HT1080 (cell line): ENCODE measurements around the gene ARMH3. TPM values are rescaled to one million over a fixed set of nuclear protein-coding genes. Genes with fewer than 3 reads are reported as not detected.
A peak's percentile ranks its signal among the peaks of the same experiment; 100 is the strongest.

Source experiments
- DNase-seq: peaks from one replicate; pipeline ENCODE4 v3.0.0-alpha.2; 2015; ENCODE audit warnings: low read depth
- total RNA-seq: library from RNA; depleted of rRNA; stranded (reverse); fragments of >200 nt; shearing (Covaris generic); gene quantifications from 2 replicates; pipeline ENCODE4 v1.2.3, GENCODE V29; 2014

Gene ARMH3
- total RNA-seq, 1 experiment from 2014 or later: 6.6 TPM

DNA sequence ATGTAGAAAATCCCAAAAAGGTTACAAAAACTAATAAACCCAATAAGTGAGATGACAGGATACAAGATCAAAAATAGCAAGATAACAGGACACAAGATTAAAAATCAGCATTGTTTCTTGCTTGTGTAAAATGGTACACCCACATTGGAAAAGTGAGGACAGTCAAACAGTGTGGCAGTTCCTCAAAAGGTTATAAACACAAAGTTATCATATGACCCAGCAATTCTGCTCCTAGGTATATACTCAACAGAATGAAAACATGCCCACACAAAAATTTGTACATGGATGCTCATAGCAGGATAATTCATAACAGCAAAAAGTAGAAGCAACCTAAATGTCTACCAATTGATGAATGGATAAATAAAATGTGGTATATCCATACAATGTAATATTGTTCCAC, 105.8 kb downstream of the ARMH3 start:
- DNase-seq: no peak

DNA sequence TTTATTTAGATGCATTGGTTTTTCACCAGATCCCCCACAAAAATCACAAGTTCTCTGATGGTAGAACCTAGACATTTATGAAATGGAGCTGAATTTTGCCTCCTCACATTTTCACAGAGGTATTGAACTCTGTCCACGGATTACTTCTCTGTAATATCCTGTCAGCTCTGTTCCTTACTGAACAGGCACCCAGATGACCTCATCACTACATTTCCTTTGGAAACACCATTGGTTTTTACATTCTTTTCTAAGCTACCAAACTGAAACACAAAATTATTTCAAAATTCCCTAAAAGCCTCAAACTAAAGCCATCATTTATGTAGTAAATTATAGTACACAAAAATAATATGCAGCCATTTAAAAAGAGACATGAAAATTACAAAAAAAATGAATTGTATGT, 114.1 kb downstream of the ARMH3 start:
- peak; percentile 14 for DNase-seq

DNA sequence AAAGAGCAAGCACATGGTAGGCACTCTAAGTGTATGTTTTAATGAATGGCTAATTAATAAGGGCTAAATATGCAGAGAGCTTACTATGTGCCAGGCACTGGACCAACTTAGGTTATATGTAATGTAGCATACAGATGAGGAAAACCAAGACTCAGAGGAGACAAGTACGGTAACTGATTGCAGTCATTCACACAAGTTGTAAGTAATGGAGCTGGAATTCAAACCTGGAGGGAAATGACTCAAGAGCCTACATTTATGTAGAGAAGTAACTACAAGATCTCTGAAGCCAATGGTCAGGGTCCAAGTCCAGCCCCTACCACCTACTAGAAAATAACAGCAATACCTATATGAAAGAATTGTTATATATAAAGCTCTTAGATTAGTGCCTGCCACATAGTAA, 115.1 kb downstream of the ARMH3 start:
- peak; percentile 29 for DNase-seq

DNA sequence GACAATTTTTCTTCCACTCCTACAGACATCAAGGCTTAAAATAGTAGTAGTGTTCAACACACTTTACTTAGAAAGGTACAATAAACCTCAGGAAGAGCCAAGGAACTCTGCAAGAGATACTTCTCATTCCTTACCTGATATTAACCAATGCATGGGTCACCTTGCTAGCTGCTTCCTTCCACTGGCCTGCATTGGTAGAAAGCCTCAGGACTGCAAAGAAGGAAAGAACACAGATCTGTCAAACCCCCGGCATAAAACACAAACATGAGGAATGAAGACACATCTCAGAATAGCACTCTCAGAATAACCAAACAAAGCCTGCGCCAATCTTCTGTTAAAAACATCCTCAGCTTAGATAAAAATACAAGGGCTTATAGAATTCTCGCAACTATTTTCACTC, 116.2 kb downstream of the ARMH3 start:
- no peak for DNase-seq

DNA sequence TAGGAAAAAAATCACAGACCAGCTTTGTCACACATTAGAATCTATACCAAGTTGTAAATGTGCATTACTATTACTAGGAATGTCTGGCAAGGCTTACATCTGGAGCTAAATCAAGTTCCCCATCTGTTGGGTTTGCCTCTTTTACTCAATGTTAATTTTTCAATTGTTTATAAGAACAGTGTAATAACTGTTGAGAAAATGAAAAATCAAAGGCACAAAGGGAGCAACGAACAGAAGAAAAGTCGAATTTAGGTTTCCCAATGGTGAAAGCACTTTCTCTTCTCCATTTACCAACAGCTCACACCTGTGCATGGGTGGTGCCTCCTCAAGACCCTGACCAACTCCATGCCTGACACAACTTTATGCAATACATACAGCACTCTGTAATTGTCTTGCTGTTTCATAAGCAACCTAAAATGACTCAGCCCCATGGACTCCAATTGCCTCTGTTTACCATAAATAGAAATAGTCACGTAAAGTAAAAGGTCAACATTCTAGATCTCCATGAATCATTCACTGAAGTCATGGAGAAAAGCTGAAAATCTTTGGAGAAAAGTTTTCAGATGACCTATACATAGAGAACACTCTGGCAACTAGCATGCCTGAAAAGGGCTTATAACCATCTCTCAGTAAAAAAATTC, 116.8 kb downstream of the ARMH3 start:
- DNase-seq: peak; percentile 34

DNA sequence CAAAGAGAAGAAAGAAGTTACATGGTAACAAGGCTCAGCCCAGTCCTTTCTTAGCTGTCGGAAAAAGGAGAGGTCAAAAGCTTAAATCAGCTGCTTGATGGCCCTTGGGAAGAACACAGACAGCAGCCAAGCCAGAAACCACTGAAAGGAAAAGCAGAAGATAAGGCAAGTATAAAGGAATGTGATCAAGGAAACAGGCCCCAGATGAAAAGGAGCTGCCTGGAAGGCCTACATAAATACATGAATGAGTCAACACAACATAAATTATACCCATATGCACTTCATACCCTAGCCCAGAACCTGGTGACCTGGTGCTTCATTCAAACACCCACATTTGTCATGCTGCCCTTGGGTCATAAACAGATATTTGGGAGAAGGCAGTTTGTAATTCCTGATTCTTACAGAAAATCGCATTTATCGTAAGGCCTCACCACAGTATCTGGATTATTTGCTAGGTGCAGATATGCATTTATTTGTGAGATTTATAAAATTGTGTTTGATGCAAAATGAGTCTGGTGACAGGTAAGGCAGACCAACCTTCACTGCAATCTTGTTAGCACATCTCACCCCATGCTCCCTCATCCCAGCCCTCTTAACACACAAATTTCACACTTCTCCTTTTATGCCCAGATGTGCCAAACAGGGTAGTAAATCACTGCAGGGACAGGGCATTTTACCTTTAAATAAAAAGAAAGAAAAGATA, 117.5 kb downstream of the ARMH3 start:
- peak; percentile 76 for DNase-seq

DNA sequence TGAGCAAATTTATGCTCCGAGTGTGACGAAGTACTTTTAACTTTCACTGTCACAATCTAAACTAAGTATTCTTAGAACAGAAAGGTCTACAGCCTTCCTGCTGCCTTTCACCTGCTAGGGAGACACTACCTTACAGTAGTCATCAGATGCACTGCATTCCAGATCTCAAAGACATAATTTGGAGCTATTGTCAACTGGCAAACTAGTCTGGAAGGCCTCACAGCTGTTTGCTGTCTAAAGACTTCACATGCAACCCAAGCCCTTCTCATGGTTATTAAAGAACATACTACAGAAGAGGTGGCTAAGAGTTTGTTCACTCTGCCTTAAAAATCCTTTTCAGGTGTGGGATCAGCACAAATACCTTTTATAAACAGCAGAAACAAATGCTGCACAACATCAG, 120.5 kb downstream of the ARMH3 start:
- no peak for DNase-seq

DNA sequence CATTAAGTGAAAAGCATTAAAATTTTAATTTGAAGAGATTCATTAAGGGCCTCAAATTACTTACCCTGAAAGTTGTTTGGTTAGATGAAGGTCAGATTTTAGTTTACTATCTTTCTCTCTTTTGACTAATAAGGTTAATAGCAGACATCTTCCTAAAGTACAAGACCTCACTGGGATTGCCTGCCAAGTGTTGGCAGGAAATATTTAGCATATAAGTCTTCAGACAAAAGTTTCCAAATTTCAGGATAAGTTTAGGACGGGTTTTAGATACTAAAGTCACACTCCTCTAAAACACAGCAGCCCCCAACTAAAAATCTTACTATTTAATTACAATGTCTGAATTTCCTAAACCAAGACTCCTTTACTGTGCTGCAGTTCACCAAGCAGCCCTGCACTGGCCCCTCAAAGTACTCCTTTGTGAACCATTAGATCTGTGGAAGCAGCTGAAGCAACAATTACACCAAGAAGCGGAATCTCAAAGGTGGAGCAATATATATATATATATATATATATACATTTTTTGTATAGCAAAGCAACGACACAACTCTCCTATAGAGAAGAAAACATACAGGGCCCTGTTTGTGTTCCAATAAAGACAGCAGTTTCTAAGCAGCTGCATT, 121.2 kb downstream of the ARMH3 start:
- DNase-seq: no peak

DNA sequence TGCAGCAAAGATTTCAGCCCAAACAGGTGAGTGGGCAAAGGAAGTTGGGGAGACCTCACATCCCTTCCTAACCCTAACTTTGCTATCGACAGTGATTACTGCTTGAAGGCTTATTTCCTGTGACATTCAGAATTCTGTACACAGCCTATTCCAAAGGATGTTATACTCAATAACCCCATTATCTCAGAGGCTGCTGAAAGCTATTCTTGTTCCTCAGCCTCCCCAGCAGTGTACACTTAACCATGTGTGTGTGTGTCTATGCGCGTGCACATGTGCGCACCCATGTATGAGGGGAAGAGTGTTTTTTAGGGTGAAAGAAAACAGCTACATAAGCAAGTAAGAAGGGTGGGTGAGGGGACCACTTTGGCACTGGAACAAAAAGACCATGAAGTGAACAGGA, 122.0 kb downstream of the ARMH3 start:
- DNase-seq: no peak

DNA sequence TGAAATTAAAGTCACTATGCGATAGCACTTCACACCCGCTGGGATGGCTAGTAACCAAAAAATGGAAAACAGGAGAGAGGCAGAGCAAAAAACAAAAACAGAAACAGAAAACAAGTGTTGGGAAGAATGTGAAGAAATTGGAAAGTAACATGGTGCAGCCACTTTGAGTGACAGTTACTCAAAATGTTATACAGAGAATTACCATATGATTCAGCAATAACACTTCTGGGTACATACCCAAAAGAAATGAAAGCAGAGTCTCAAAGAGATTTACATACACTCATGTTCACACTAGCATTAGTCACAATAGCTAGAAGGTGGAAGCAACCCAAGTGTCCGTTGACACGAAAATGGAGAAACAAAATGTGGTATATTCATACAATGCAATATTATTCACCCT, 123.8 kb downstream of the ARMH3 start:
- DNase-seq: no peak

DNA sequence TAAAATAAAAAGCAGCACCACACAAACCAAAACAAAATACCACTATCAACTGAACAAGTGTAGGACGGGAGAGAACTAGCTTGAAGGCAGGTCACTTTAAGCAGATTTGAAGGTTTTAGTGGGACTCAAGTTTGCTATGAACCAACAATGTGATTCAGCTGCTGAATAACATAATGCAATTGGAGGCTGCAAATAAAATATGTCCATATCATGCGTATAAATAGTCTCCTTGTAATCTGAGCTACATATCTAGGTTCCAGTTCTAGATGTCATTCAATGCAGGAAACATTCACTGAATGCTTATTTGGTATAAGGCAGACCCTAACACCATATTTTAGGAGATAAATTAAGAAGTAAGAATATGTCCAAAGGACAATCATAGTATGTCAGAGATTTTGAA, 130.9 kb downstream of the ARMH3 start:
- DNase-seq: no peak

DNA sequence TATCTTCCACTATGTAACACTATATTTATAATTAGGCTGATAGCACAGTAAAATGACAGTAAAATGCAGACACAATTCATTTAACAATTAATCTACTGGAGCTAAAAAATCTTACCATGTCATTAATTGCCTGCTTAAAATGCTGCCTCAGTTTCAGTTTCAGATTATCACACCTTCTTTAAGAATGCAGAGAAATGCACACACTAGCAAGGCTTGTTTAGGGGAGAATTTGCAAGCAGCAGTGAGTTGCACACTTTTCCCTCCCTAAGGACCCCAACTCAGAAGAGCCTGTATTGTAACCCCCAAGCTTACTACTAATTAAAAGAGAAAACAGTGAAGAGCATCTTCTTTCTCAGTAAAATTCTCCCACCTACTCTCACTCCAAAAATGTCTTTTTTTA, 132.7 kb downstream of the ARMH3 start:
- no peak for DNase-seq

DNA sequence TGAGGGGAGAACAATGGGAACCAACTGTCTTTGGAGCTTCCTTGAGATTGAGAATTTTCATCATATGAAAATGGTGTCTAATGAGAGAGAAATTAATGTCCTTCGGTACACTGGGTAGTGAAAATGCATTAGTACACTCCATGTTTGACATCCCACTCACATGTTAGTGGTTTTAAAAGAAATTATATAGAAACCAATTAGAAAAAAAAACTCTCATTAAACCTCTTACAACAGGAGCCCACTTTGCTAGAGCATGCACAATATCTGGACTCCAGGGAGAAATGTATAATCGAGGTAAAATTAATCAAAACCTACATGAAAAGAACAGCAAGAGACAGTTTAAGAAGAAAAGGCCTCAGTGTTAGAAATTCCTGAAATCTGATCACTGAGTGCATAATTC, 133.1 kb downstream of the ARMH3 start:
- DNase-seq: no peak

DNA sequence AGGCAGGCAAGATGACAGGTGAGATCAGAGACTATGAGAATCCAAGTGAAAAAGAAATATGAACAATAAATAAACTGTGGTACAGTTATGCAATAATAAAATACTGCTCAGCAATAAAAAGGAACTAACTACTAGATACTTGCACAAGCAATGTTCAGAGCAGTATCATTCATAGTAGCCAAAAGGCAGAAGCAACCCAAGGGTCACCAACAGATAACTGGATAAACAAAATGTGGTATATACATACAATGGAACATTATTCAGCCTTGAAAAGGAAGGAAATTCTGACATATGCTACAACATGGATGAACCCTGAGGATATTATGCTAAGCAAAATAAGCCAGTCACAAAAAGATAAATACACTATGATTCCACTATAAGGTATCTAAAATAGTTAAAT, 135.4 kb downstream of the ARMH3 start:
- DNase-seq: no peak

DNA sequence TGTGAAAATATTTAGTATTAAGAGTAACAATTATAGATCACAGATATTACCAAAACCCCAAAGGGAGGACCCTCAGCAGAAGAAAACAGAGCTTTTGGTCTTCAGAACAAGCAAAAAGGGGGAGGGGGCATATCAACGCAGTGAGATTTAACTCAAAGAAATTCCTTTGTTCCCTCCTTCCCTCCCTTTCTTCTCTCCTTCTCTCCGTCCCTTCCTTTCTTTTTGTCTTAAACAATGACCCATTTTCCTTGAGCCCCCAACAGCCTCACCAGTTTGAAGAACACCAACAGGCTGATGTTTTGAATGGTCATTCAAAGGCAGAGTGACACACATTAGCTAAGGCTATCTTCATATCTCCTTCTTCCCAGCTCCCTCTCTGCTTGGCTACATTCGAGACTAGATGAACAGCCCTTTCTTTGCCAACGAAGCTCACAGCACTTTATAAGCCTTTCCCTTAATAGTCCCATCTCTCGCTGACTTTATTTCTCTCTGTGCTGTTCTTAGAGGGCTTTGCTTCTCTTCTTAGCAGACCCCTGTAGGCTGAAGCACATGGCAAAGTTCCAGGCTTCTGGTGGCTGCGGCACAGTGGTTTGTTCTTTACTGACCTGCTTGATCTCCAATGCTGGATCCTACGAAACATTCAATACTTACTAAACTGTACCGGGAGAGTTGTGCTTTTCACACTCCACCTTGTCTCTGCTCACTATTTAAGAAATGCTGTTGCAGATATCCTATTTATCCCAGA, 136.8 kb downstream of the ARMH3 start:
- no peak for DNase-seq

DNA sequence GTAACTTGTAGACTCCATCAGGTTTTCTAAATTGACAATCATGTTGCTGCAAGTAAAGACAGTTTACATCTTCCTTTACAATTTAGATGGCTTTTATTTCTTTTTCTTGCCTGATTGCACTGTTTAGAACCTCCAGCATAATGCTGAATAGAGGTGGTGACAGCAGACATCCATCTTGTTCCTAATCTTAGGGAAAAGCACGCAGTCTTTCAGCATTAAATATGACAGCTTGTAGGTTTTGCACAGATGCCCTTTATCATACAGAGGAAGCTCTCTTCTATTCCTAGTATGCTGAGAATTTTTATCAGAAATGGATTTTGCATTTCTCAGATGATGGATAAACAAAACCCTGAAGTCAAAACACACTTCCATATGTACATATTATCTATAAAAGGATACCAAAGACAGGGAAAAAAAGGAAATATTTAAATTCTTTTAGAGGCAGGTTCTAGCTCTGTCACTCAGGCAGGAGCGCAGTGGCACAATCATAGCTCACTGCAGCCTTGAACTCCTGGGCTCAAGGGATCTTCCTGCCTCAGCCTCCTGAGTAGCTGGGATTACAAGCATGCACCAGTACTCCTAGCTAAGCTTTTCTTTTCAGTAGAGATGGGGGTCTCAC, 143.3 kb downstream of the ARMH3 start:
- no peak for DNase-seq

DNA sequence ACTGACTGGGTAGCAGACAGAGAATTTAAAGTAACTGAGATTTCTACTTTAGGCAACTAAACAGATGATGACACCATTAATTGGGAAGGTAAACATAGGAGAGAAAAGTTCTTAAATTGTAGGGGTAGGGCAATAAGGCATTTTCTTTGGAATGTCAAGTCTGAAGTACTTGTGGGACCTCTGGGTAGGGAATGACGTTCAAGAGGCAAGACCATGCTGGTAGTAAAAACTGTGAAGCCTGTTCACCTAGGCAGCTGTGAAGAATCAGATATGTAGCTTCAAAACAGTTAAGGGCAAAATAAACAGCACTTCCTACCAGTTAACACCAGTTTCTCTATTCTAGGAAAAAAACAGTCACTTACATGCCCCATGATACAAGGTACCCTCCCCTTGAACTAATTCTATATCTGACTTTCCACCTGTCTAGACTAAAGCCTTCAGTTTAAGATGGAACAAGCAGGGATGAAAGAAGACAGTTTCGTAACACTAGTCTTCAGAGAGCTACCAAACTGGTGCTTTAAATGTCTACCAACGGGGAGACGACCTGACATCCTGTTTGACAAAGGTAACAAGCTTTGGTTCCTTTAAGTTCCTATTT, 149.3 kb downstream of the ARMH3 start:
- DNase-seq: no peak

DNA sequence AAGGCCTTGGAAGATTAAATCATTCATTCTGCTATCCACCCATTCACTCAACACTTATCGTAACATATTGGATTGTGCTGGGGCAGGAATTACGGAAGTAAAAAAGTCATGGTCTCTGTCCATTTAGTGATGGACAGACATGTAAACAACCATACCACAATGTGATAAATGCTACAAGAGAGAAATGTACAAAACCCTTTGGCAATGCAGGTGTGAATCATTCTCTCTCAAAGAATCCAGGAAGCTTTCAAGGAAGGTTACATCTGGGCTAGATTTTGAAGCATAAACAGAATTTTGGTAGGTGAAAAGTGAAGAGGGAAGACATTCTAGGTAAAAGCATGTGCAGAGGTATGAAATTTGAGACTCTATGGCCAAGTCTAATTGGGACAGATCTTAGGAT, 150.7 kb downstream of the ARMH3 start:
- DNase-seq: no peak

DNA sequence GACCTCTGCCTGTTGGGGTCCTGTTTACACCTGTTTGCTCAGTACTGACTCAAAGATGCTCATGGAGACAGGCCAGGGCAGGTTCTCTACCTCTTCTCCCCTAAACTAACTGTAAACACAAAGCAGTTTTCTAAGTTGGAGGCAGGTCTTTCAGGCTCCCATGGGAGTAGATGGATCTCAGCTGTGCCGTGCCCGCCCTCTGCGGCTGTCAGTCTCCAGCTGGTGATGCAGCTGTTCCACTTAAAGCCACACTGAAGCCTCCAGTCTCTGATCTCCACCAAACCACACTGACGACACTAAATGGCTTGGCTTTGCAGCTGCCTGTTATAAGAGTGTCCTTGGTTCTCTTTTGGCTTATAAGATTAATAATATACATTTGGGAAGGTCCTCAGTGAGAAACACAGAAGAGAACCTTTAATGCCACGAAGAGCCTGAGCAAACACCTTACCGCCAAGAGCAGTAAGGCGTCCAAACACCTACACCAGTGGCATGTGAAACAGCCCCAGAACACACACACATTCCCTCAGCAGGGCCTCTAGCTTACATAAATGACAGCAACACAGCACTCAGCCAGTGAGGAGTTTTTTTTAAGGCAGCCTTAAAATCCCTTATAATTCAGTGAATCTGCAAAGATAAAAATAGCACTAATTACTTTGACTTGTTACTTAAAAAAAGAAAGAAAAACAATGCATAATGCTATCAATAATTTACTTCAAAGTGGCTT, 152.0 kb downstream of the ARMH3 start:
- DNase-seq: no peak

DNA sequence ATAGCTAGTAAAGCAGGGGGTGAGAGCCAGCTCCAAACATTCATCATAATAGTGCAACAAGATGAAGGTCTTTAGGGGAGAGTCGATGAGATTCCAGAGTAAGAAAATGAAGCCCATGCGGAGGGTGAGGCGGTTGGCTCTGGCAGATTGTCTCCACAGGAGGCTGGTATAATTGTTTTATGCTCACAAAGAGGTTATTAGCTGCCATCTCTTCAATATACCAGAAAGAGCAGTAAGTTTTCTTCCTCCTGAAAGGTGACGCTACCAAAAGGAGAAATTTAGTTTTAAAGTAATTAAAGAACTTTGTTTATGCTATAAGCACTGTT, 153.2 kb downstream of the ARMH3 start:
- no peak for DNase-seq
